Uterus (tissue), 4 donors: ENCODE results near the gene HPGD. TPM values are rescaled to one million over a fixed set of nuclear protein-coding genes. Genes with fewer than 3 reads are reported as not detected.

Source experiments
- DNase-seq, 2 donors: peaks; one replicate each; pipeline ENCODE4 v3.0.0-alpha.2; 2019 to 2020
- H3K27ac ChIP-seq, 2 donors: fragments of 200-600 bp; sonication (generic); 1 replicate in 1 of 2; 2 replicates in 1 of 2; pipeline ENCODE4 v1.5.1; 2016 to 2018
- H3K27me3 ChIP-seq, 2 donors: fragments of 200-600 bp; sonication (generic); one replicate each; pipeline ENCODE4 v1.5.1; 2018 to 2019; ENCODE audit warnings: control low read depth in 1 of 2
- H3K36me3 ChIP-seq, 2 donors: fragments of 200-600 bp; sonication (generic); one replicate each; pipeline ENCODE4 v1.5.1; 2019; ENCODE audit warnings: control low read depth in 1 of 2
- H3K4me1 ChIP-seq, 2 donors: fragments of 200-600 bp; sonication (generic); one replicate each; pipeline ENCODE4 v1.5.1; 2018 to 2019; ENCODE audit warnings: control low read depth in 1 of 2
- H3K4me3 ChIP-seq, 2 donors: fragments of 200-600 bp; sonication (generic); 1 replicate in 1 of 2; 2 replicates in 1 of 2; pipeline ENCODE4 v1.5.1; 2018 to 2019; ENCODE audit warnings: mild to moderate bottlenecking in 1 of 2
- H3K9me3 ChIP-seq, 2 donors: fragments of 200-600 bp; sonication (generic); one replicate each; pipeline ENCODE4 v1.5.1; 2019; ENCODE audit warnings: control low read depth in 1 of 2
- POLR2A ChIP-seq, 2 donors: fragments of 450-650 bp; IDR thresholded peaks; one replicate each; pipeline ENCODE4 v1.6.1; 2016; ENCODE audit warnings: antibody characterized with exemption in 2 of 2, mild to moderate bottlenecking in 1 of 2, moderate library complexity in 1 of 2
- intact Hi-C: fragments of 100-400 bp; cut with DNase I; formaldehyde crosslinking; loops from one replicate; pipeline ENCODE4 v1.15.1; 2023; ENCODE audit warnings: low total_unique reads
- total RNA-seq, 4 donors: library from RNA; depleted of rRNA in 3 of 4; stranded (reverse); fragments of >200 nt in 3 of 4; gene quantifications; one replicate each; pipeline versions ENCODE4 v1.1.0 to v1.2.4, GENCODE V29; 2014 to 2023
- TF ChIP-seq, protein P1 (sequence below), 4 experiments: fragments of 200-600 bp in 2 of 4; fragments of 450-650 bp in 2 of 4; sonication (generic) in 2 of 4; IDR thresholded peaks; one replicate each; pipeline ENCODE4 v1.5.1; 2016 to 2019; ENCODE audit warnings: antibody characterized with exemption in 4 of 4, mild to moderate bottlenecking in 2 of 4, moderate library complexity in 1 of 4
- donor health status: DM: yes; HTN: yes; CAD: no.

The HPGD gene
- total RNA-seq, 4 donors from 2014 or later = 47.4 to 190 (median 125) TPM

DNA sequence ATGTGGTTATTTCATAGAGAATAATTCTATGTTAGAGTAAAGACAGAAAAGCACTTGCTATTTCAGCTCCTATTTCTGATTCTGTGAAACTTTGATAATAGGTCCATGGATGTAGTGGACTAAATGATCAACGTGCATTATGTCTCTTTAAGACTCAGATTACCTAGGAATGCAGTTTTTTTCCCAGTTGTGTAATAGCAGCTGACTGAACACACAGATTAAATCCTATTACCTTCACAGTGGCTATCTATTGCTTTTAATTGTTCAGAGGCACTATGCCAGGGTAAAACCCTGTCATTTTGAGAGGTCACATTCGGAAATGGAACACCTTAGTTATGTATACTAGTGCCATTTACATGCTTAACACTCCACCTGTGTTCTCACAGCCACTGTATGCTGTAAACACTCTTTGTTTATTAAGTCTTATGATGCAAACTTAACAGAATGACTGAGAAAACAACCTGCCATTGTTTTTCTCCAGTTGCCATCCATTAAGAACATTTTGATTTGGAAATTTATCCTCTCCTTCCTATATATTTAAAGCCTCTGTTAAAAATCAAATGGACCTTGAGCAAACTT, 70.5 kb downstream of the HPGD start:
- H3K27me3 ChIP-seq = no peaks in the 10 kb centered on the region
- H3K4me3 ChIP-seq = no peak overlapping the region
- H3K27ac ChIP-seq = peak overlapping the region; percentile 45 to 52
- peaks cover 0 to 5% of the 10 kb centered on the region in 2 donors for H3K4me1 ChIP-seq
- no peaks in the 10 kb centered on the region for H3K36me3 ChIP-seq
- intact Hi-C loops = no loop called here
- TF ChIP-seq POLR2A (IDR thresholded peaks at IDR 0.05) = no peak
- TF ChIP-seq, protein P1, sequence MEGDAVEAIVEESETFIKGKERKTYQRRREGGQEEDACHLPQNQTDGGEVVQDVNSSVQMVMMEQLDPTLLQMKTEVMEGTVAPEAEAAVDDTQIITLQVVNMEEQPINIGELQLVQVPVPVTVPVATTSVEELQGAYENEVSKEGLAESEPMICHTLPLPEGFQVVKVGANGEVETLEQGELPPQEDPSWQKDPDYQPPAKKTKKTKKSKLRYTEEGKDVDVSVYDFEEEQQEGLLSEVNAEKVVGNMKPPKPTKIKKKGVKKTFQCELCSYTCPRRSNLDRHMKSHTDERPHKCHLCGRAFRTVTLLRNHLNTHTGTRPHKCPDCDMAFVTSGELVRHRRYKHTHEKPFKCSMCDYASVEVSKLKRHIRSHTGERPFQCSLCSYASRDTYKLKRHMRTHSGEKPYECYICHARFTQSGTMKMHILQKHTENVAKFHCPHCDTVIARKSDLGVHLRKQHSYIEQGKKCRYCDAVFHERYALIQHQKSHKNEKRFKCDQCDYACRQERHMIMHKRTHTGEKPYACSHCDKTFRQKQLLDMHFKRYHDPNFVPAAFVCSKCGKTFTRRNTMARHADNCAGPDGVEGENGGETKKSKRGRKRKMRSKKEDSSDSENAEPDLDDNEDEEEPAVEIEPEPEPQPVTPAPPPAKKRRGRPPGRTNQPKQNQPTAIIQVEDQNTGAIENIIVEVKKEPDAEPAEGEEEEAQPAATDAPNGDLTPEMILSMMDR (IDR thresholded peaks at IDR 0.05) = no peak
- no peaks in the 10 kb centered on the region for H3K9me3 ChIP-seq
- DNase-seq = no peak

DNA sequence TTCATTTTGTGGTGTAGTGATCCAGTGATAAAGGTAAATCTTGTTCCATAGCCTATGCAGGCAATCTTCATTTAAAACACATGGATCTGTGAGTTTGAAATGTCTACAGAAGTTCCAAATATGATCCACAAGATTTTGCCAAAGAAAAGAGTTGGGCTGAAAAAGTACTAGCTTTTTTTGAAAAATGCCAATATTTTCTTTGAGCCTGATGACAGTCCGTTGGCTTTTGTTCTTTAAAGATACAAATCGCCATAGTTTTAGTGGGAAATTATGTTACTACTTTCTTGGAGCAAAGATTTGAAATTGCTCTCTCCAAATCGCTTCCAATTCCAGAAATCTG, 71.5 kb downstream of the HPGD start:
- Histone ChIP-seq H3K27ac (peak overlapping the region; percentile 45 to 52), H3K9me3 (no peaks in the 10 kb centered on the region), H3K4me3 (no peak overlapping the region), H3K4me1 (peaks cover 0 to 5% of the 10 kb centered on the region in 2 donors), H3K27me3 (no peaks in the 10 kb centered on the region), H3K36me3 (no peaks in the 10 kb centered on the region)
- DNase-seq = no peak
- TF ChIP-seq, protein P1 (IDR thresholded peaks at IDR 0.05) = no peak
- TF ChIP-seq POLR2A (IDR thresholded peaks at IDR 0.05) = no peak
- intact Hi-C loops = no loop called here

DNA sequence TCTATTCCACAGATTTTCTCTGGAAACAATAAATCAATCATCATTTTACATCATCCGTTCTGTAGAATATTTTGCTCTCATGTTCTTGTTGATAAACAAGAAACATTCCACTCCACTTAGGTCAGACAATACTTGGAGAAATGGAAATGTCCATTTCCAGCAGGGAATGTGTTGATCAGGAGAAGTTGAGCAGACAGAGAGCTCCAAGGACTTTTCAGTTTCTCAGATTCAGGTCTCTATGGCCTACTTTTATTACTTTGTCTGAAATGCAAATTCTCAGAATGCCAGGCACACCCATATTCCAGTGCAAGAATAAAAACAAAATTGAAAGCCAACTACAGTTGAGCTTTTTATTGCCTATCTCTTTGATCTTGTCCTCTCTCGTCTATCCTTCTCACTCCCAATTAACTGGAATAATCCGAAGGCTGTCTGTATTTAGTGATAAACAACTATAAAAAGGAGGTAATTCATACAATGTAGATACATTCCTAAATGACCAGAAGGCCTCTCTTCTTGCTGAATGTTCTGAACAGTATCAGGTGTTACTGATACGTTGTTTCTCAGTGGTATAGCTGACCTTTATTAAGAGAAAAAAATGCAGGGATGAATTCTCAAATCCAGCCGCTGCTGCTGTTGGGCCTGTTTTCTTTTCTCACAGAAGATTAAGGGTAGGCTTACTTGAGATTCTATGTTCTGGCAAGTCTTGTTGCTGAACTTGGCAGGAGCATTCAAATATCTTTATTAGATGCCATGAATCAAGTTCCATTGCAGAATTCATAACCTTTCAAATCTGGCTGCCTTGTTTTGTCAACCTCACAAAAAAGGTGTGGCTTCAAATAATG, 72.1 kb downstream of the HPGD start:
- H3K27me3 ChIP-seq = no peaks in the 10 kb centered on the region
- H3K36me3 ChIP-seq = no peaks in the 10 kb centered on the region
- H3K4me1 ChIP-seq = peaks cover 0 to 5% of the 10 kb centered on the region in 2 donors
- TF ChIP-seq, protein P1 (IDR thresholded peaks at IDR 0.05) = no peak
- TF ChIP-seq POLR2A (IDR thresholded peaks at IDR 0.05) = no peak
- DNase-seq = peak in 1 of 2 donors; percentile 20
- intact Hi-C loops = no loop called here
- no peaks in the 10 kb centered on the region for H3K9me3 ChIP-seq
- peak overlapping the region; percentile 52 to 76 for H3K27ac ChIP-seq
- no peak overlapping the region for H3K4me3 ChIP-seq

DNA sequence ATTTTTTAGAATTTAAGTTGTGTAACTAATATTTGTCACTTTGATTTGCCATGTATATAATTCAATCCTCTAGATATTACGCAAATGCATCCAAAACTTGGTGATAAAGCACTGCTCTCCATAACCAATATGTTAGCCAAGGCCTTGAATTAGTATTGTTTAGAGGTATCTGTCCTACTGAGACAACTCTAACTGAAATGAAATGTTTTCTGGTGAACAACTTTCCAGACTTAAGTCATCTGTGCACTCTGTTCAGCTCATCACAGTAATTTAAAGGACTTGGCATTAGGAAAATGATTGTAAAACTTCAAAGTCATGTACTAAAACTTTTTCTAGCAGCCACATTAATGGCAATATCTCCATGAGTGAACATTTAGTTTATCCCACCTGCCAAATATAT, 73.1 kb downstream of the HPGD start:
- Histone ChIP-seq H3K36me3 (no peaks in the 10 kb centered on the region), H3K4me3 (no peak overlapping the region), H3K9me3 (no peaks in the 10 kb centered on the region), H3K27ac (peak overlapping the region; percentile 52 to 76), H3K27me3 (no peaks in the 10 kb centered on the region), H3K4me1 (peaks cover 0 to 5% of the 10 kb centered on the region in 2 donors)
- DNase-seq = no peak
- TF ChIP-seq, protein P1 (IDR thresholded peaks at IDR 0.05) = no peak
- no peak for TF ChIP-seq POLR2A (IDR thresholded peaks at IDR 0.05)
- intact Hi-C loops = no loop called here

DNA sequence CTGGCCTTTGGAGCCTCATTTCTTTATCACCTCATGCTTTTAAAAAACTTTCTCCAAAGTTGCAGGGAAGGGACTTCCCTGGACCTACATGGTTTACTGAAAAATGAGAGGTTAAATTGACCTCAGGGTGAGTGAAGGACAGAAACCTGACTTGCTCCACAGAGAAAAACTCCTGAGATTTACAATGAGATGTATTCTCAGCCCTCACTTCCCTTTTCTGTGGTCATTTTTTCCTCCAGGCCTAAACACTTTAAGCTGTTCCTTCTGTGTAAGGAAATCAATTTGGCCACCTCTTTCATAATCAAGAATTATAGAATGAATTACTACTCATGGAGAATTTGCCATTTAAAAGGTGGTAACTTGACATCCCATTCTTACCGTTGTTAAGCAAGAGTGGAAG, 77.9 kb downstream of the HPGD start:
- H3K27me3 ChIP-seq = no peaks in the 10 kb centered on the region
- no peak overlapping the region for H3K27ac ChIP-seq
- no peak for DNase-seq
- intact Hi-C loops = no loop called here
- peaks cover 0 to 5% of the 10 kb centered on the region in 2 donors for H3K4me1 ChIP-seq
- no peaks in the 10 kb centered on the region for H3K9me3 ChIP-seq
- TF ChIP-seq, protein P1 (IDR thresholded peaks at IDR 0.05) = no peak
- no peak for TF ChIP-seq POLR2A (IDR thresholded peaks at IDR 0.05)
- no peaks in the 10 kb centered on the region for H3K36me3 ChIP-seq
- no peak overlapping the region for H3K4me3 ChIP-seq
